Activated CD4-positive, alpha-beta T cell treated with anti-CD3 and anti-CD28 coated beads, Interleukin-2, amount 10 ng/mL, durations not matched to agents 7 days and 5 days (primary cell): Measurements from ENCODE around the gene E2F4. TPM values are rescaled to one million over a fixed set of nuclear protein-coding genes. Genes with fewer than 3 reads are reported as not detected.

ENCODE experiments used
- CTCF ChIA-PET: fragments of 350-600 bp; sonication (Branson Sonifier 250); formaldehyde crosslinking; loops from one replicate; lab custom pipeline; 2021; ENCODE audit warnings: antibody characterized with exemption; lab: Charles Lee
- POLR2A ChIA-PET: fragments of 350-600 bp; sonication (Branson Sonifier 250); formaldehyde crosslinking; loops from one replicate; lab custom pipeline; 2021; ENCODE audit warnings: antibody characterized with exemption; lab: Charles Lee
- DNase-seq: peaks from one replicate; pipeline ENCODE4 v3.0.0-alpha.2; 2020
- H3K27ac Mint-ChIP-seq: one replicate; pipeline ENCODE4 v1.8.0; 2021; ENCODE audit warnings: mild to moderate bottlenecking, moderate library complexity, mixed read lengths
- H3K27me3 Mint-ChIP-seq: one replicate; pipeline ENCODE4 v1.8.0; 2021; ENCODE audit warnings: mixed read lengths
- H3K36me3 Mint-ChIP-seq: one replicate; pipeline ENCODE4 v1.8.0; 2021; ENCODE audit warnings: low read depth, mixed read lengths
- H3K4me1 Mint-ChIP-seq: one replicate; pipeline ENCODE4 v1.8.0; 2021; ENCODE audit warnings: mixed read lengths
- H3K4me3 Mint-ChIP-seq: one replicate; pipeline ENCODE4 v1.8.0; 2021; ENCODE audit warnings: mild to moderate bottlenecking, moderate library complexity, mixed read lengths
- H3K9me3 Mint-ChIP-seq: one replicate; pipeline ENCODE4 v1.8.0; 2021; ENCODE audit warnings: mixed read lengths
- total RNA-seq, 2 experiments: library from RNA; stranded (reverse); gene quantifications; one replicate each; pipeline ENCODE4 v1.2.3, GENCODE V29; 2021

E2F4 gene
- total RNA-seq, 2 experiments from 2014 or later: 114 to 120 TPM

- H3K36me3 Mint-ChIP-seq: peaks cover 25% of the 10 kb centered on the region
- DNase-seq: no peak
- ChIA-PET POLR2A (interaction anchor here (0.6 to 0.7 kb wide), 2 partner anchors 9 to 210 kb away, joined by 3 read pairs; no protein-coding TSS in a partner anchor), CTCF (interaction anchor here (0.5 to 8.0 kb wide), 17 partner anchors 7 to 917 kb away, joined by 3 to 137 read pairs (median 4); partner anchors contain the start of genes B3GNT9, MATCAP1, NOL3 and TMEM208)
- H3K4me1 Mint-ChIP-seq: peaks cover 51% of the 10 kb centered on the region
- H3K27me3 Mint-ChIP-seq: peaks cover 36% of the 10 kb centered on the region
- H3K9me3 Mint-ChIP-seq: no peaks in the 10 kb centered on the region
- H3K4me3 Mint-ChIP-seq: peak overlapping the region; percentile 51
- H3K27ac Mint-ChIP-seq: peak overlapping the region; percentile 2
Measured at GRCh38 chr16:67162506-67163163, 29.3 kb upstream of the E2F4 start.

GRCh38 chr16:67163164-67163998, 28.6 kb upstream of the E2F4 start:
- peaks cover 42% of the 10 kb centered on the region for H3K27me3 Mint-ChIP-seq
- H3K27ac Mint-ChIP-seq: no peak overlapping the region
- ChIA-PET POLR2A (interaction anchor here (0.7 kb wide), 1 partner anchor 211 kb away, joined by 3 read pairs; no protein-coding TSS in a partner anchor), CTCF (interaction anchor here (0.5 to 8.0 kb wide), 17 partner anchors 8 to 917 kb away, joined by 3 to 137 read pairs (median 4); partner anchors contain the start of genes B3GNT9, MATCAP1, NOL3 and TMEM208)
- peak; percentile 54 for DNase-seq
- H3K9me3 Mint-ChIP-seq: no peaks in the 10 kb centered on the region
- peak overlapping the region; percentile 34 for H3K4me3 Mint-ChIP-seq
- H3K36me3 Mint-ChIP-seq: peaks cover 20% of the 10 kb centered on the region
- peaks cover 43% of the 10 kb centered on the region for H3K4me1 Mint-ChIP-seq

- H3K36me3 Mint-ChIP-seq: peaks cover 20% of the 10 kb centered on the region
- H3K27me3 Mint-ChIP-seq: peaks cover 44% of the 10 kb centered on the region
- H3K4me1 Mint-ChIP-seq: peaks cover 38% of the 10 kb centered on the region
- ChIA-PET CTCF (interaction anchor here (1.0 to 8.0 kb wide), 8 partner anchors 8 to 200 kb away, joined by 3 to 137 read pairs (median 10); partner anchors contain the start of genes MATCAP1 and NOL3), POLR2A (no interaction called here)
- H3K27ac Mint-ChIP-seq: peak overlapping the region; percentile 50
- no peaks in the 10 kb centered on the region for H3K9me3 Mint-ChIP-seq
- peak overlapping the region; percentile 34 for H3K4me3 Mint-ChIP-seq
- DNase-seq: no peak
Measured at GRCh38 chr16:67163999-67164558, 27.9 kb upstream of the E2F4 start.

- H3K36me3 Mint-ChIP-seq: peaks cover 20% of the 10 kb centered on the region
- ChIA-PET CTCF (interaction anchor here (0.9 to 2.8 kb wide), 5 partner anchors 9 to 147 kb away, joined by 3 to 12 read pairs (median 10); no protein-coding TSS in a partner anchor), POLR2A (no interaction called here)
- H3K4me1 Mint-ChIP-seq: peaks cover 38% of the 10 kb centered on the region
- no peaks in the 10 kb centered on the region for H3K9me3 Mint-ChIP-seq
- H3K27ac Mint-ChIP-seq: peak within 1 kb of the TSS; percentile 50
- peaks cover 45% of the 10 kb centered on the region for H3K27me3 Mint-ChIP-seq
- peak within 1 kb of the TSS; percentile 34 for H3K4me3 Mint-ChIP-seq
- DNase-seq: no peak
Measured at GRCh38 chr16:67164599-67165061, 27.3 kb upstream of the E2F4 start, which contains the start of gene HSF4. HSF4 (plus strand) TSS chr16:67164745; CDS start chr16:67164812, 67 bp downstream.

DNA sequence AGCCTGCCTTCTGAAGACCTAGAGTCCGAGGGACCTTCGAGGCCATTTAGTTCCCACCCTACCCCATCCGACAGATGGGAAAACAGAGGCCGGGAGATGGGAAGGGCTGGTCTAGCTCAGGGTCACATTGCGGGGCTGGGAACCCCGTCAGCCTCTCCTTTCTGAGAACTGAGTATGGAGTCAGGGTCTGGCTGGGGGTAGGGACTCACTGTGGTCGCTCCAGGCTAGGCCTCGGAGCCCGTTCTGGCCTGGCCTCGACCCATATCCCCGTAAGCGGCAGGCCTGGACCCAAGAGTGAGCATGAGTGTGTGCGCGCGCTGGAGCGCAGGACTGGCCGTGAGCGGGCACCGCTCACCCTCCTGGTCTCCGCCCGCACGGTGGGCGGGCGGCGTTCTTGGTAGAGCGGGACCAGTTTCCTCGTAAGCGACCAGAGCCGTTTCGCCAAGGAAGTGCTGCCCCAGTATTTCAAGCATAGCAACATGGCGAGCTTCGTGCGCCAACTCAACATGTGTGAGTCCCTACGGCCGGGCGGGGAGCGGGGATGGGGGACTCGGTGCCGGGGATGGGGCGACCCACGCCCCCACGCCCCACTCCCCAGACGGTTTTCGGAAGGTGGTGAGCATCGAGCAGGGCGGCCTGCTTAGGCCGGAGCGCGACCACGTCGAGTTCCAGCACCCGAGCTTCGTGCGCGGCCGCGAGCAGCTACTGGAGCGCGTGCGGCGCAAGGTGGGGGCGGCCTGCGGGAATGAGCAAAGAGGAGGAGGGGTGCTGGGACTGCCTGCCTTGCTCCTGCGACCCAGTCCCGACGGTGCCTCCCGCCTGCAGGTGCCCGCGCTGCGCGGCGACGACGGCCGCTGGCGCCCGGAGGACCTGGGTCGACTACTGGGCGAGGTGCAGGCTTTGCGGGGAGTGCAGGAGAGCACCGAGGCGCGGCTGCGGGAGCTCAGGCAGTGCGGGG, 26.6 kb upstream of the E2F4 start:
- no peak for DNase-seq
- Mint-ChIP-seq H3K27ac (peak overlapping the region; percentile 46), H3K4me3 (peak overlapping the region; percentile 30)

DNA sequence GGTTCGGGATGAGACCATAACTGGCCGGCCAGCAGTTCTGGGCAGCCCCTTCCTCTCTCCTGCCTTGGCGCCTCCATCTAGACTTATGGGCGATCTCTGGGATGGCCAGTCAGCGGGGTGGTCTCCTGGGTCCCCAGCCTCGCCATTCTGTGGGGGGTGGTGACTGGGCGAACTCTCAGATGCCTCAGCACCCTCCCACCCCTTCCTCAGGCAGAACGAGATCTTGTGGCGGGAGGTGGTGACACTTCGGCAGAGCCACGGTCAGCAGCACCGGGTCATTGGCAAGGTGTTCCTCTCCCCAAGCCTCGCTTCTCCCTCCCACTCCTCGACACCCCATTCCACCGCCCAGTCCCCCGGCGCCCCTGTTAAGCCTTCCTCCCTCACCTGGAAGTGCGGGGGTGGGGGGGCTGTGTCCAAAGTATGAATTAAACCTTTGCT, 25.8 kb upstream of the E2F4 start:
- DNase-seq: no peak
- CTCF ChIA-PET: interaction anchor here (2.8 to 6.1 kb wide), 2 partner anchors 11 to 148 kb away, joined by 12 to 31 read pairs; no protein-coding TSS in a partner anchor
- Mint-ChIP-seq H3K27ac (no peak overlapping the region), H3K27me3 (peaks cover 52% of the 10 kb centered on the region), H3K4me1 (peaks cover 47% of the 10 kb centered on the region), H3K4me3 (no peak overlapping the region), H3K36me3 (peaks cover 15% of the 10 kb centered on the region), H3K9me3 (no peaks in the 10 kb centered on the region)
- POLR2A ChIA-PET: no interaction called here

More for the DNA sequence above, 26.6 kb upstream of the E2F4 start:
- Mint-ChIP-seq H3K4me1 (peaks cover 45% of the 10 kb centered on the region), H3K36me3 (peaks cover 20% of the 10 kb centered on the region), H3K9me3 (no peaks in the 10 kb centered on the region), H3K27me3 (peaks cover 50% of the 10 kb centered on the region)
- POLR2A ChIA-PET: no interaction called here
- CTCF ChIA-PET: interaction anchor here (0.9 to 6.1 kb wide), 5 partner anchors 8 to 147 kb away, joined by 3 to 31 read pairs (median 10); no protein-coding TSS in a partner anchor

DNA sequence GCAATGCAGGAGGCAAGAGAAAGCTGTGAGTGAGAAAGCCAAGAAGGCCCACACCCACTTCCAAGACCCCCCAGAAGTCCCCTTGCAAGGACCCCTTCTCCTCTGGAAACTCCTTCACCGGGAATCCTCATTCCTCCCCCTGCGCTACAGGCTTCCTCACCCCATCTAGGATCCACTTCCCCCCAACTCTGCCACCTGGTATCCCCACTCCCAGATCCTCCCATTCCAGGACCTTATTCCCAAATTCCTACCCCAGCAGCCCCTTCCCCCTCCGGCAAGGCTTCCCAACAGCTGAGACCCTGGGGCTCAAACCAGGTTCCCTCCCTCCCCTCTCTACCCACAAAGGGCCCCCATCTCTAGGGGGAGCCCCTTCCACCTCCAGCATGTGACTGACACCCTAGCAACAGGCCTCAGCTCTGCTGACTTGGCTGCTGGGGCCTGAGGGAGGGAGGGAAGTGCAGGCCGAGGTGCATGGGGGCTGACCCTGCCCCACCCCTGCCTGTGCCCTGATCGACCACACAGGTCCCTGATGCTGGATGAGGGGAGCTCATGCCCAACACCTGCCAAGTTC, 25.3 kb upstream of the E2F4 start:
- no peaks in the 10 kb centered on the region for H3K9me3 Mint-ChIP-seq
- no peak overlapping the region for H3K27ac Mint-ChIP-seq
- peaks cover 15% of the 10 kb centered on the region for H3K36me3 Mint-ChIP-seq
- ChIA-PET CTCF (interaction anchor here (0.8 to 11.2 kb wide), 5 partner anchors 7 to 206 kb away, joined by 3 to 137 read pairs (median 12); partner anchors contain the start of genes CES3, FBXL8 and TRADD), POLR2A (no interaction called here)
- peaks cover 47% of the 10 kb centered on the region for H3K4me1 Mint-ChIP-seq
- no peak for DNase-seq
- no peak overlapping the region for H3K4me3 Mint-ChIP-seq
- peaks cover 58% of the 10 kb centered on the region for H3K27me3 Mint-ChIP-seq

GRCh38 chr16:67167588-67167987, 24.4 kb upstream of the E2F4 start:
- peaks cover 43% of the 10 kb centered on the region for H3K4me1 Mint-ChIP-seq
- ChIA-PET CTCF (interaction anchor here (0.8 to 11.2 kb wide), 4 partner anchors 8 to 207 kb away, joined by 3 to 137 read pairs (median 17); partner anchors contain the start of genes CES3, FBXL8 and TRADD), POLR2A (no interaction called here)
- H3K36me3 Mint-ChIP-seq: peaks cover 12% of the 10 kb centered on the region
- H3K4me3 Mint-ChIP-seq: no peak overlapping the region
- H3K27me3 Mint-ChIP-seq: peaks cover 61% of the 10 kb centered on the region
- DNase-seq: no peak
- H3K27ac Mint-ChIP-seq: no peak overlapping the region
- no peaks in the 10 kb centered on the region for H3K9me3 Mint-ChIP-seq

DNA sequence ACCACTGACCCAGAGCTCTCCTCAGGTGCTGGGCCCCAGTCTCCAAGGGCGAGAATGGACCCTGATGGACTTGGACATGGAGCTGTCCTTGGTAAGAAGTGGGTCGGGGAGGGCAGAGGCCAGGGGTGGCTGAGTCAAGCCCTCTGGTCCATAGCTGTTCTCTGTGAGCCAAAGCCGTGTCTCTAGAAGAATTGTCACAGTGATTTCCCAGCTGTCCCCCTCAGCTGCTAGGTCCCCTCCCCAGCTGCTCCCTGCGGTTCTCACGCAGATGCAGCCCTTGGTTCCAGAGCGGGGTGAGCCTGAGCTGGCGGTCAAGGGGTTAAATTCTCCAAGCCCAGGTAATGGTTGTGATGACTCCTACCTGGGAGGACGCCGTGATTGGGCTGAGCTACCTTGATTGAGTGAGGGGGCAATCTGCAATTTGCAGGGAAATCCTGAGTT, 22.9 kb upstream of the E2F4 start:
- Mint-ChIP-seq H3K27me3 (peaks cover 69% of the 10 kb centered on the region), H3K27ac (no peak overlapping the region), H3K36me3 (peaks cover 17% of the 10 kb centered on the region), H3K9me3 (no peaks in the 10 kb centered on the region), H3K4me3 (no peak overlapping the region), H3K4me1 (peaks cover 48% of the 10 kb centered on the region)
- ChIA-PET CTCF (interaction anchor here (1.0 to 11.2 kb wide), 7 partner anchors 8 to 216 kb away, joined by 3 to 137 read pairs (median 6); partner anchors contain the start of genes FBXL8, FHOD1 and TRADD), POLR2A (no interaction called here)
- no peak for DNase-seq

DNA sequence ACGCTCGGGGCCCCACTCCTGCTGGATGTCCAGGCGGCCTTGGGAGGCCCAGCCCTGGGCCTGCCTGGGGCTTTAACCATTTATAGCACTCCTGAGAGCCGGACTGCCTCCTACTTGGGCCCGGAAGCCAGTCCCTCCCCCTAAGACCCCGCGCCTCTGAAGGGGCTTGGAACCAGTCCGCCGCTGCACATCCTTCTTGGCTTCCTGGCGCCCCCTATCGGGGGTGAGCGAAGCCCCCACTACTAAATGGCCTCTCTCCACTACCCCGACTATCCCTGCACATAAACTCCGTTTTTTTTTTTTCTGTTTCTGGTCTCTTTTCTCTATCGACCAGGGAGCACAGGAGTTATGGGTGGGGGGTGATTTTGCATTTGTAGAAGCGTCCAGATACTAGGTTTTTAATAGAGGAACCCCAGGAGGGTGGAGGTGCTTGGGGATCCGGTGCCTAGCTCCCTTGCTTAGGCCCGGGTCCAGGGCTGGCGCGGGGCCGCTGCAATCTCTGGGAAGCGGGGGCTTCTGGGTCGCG, 22.2 kb upstream of the E2F4 start:
- peaks cover 17% of the 10 kb centered on the region for H3K36me3 Mint-ChIP-seq
- H3K27me3 Mint-ChIP-seq: peaks cover 66% of the 10 kb centered on the region
- no peaks in the 10 kb centered on the region for H3K9me3 Mint-ChIP-seq
- H3K27ac Mint-ChIP-seq: no peak overlapping the region
- peak; percentile 47 for DNase-seq
- H3K4me3 Mint-ChIP-seq: peak overlapping the region; percentile 59
- ChIA-PET CTCF (interaction anchor here (0.7 to 11.2 kb wide), 9 partner anchors 10 to 216 kb away, joined by 3 to 137 read pairs (median 6); partner anchors contain the start of genes FBXL8, FHOD1 and TRADD), POLR2A (no interaction called here)
- peaks cover 47% of the 10 kb centered on the region for H3K4me1 Mint-ChIP-seq
